BLaER1 (cell line): ENCODE measurements around the gene SULF2.

Source experiments
- H3K27ac ChIP-seq: shearing (Covaris generic); formaldehyde crosslinking; 2 replicates; pipeline ENCODE4 v1.8.1; 2022
- H3K27me3 ChIP-seq: shearing (Covaris generic); formaldehyde crosslinking; 2 replicates; pipeline ENCODE4 v1.8.1; 2022
- H3K36me3 ChIP-seq: shearing (Covaris generic); formaldehyde crosslinking; 2 replicates; pipeline ENCODE4 v1.8.1; 2022
- H3K4me1 ChIP-seq: shearing (Covaris generic); formaldehyde crosslinking; 2 replicates; pipeline ENCODE4 v1.8.1; 2022
- H3K4me2 ChIP-seq: shearing (Covaris generic); formaldehyde crosslinking; 2 replicates; pipeline ENCODE4 v1.8.1; 2022
- H3K4me3 ChIP-seq: shearing (Covaris generic); formaldehyde crosslinking; 2 replicates; pipeline ENCODE4 v1.8.1; 2022
- H3K9ac ChIP-seq: shearing (Covaris generic); formaldehyde crosslinking; 2 replicates; pipeline ENCODE4 v1.8.1; 2022
- H3K9me3 ChIP-seq: shearing (Covaris generic); formaldehyde crosslinking; 2 replicates; pipeline ENCODE4 v1.8.1; 2022
- H4K20me1 ChIP-seq: shearing (Covaris generic); formaldehyde crosslinking; 2 replicates; pipeline ENCODE4 v1.8.1; 2022
- Cebpa-rat ChIP-seq: shearing (Covaris generic); IDR thresholded peaks from 2 replicates; pipeline ENCODE4 v1.8.1; 2022

The SULF2 gene

GRCh38 chr20:47775039-47775438 lies 10.2 kb downstream of the SULF2 start:
- H3K9ac ChIP-seq: no peak overlapping the region
- TF ChIP-seq Cebpa-rat: no peak
- no peaks in the 10 kb centered on the region for H4K20me1 ChIP-seq
- no peak overlapping the region for H3K27ac ChIP-seq
- H3K4me1 ChIP-seq: no peaks in the 10 kb centered on the region
- H3K27me3 ChIP-seq: no peaks in the 10 kb centered on the region
- no peak overlapping the region for H3K4me2 ChIP-seq
- no peak overlapping the region for H3K4me3 ChIP-seq
- H3K36me3 ChIP-seq: no peaks in the 10 kb centered on the region
- H3K9me3 ChIP-seq: no peaks in the 10 kb centered on the region

GRCh38 chr20:47774131-47774777 lies 11.0 kb downstream of the SULF2 start:
- H3K9me3 ChIP-seq: no peaks in the 10 kb centered on the region
- H4K20me1 ChIP-seq: no peaks in the 10 kb centered on the region
- H3K27me3 ChIP-seq: no peaks in the 10 kb centered on the region
- TF ChIP-seq Cebpa-rat: no peak
- no peak overlapping the region for H3K4me3 ChIP-seq
- no peaks in the 10 kb centered on the region for H3K36me3 ChIP-seq
- H3K4me2 ChIP-seq: no peak overlapping the region
- no peak overlapping the region for H3K27ac ChIP-seq
- H3K4me1 ChIP-seq: no peaks in the 10 kb centered on the region
- H3K9ac ChIP-seq: no peak overlapping the region

GRCh38 chr20:47773371-47773786 lies 11.9 kb downstream of the SULF2 start:
- Histone ChIP-seq H3K4me3 (no peak overlapping the region), H3K27ac (no peak overlapping the region), H3K4me1 (no peaks in the 10 kb centered on the region), H4K20me1 (no peaks in the 10 kb centered on the region), H3K4me2 (no peak overlapping the region), H3K9me3 (no peaks in the 10 kb centered on the region), H3K27me3 (no peaks in the 10 kb centered on the region), H3K9ac (no peak overlapping the region), H3K36me3 (no peaks in the 10 kb centered on the region)
- no peak for TF ChIP-seq Cebpa-rat

- Histone ChIP-seq H4K20me1 (no peaks in the 10 kb centered on the region), H3K9me3 (no peaks in the 10 kb centered on the region), H3K27me3 (no peaks in the 10 kb centered on the region), H3K4me3 (no peak overlapping the region), H3K4me1 (peaks cover 3% of the 10 kb centered on the region), H3K36me3 (no peaks in the 10 kb centered on the region), H3K4me2 (no peak overlapping the region), H3K27ac (no peak overlapping the region), H3K9ac (no peak overlapping the region)
- TF ChIP-seq Cebpa-rat: no peak
Observed at GRCh38 chr20:47770935-47771334, 14.3 kb downstream of the SULF2 start.

- no peak overlapping the region for H3K27ac ChIP-seq
- H3K4me3 ChIP-seq: no peak overlapping the region
- H3K9ac ChIP-seq: no peak overlapping the region
- H3K36me3 ChIP-seq: no peaks in the 10 kb centered on the region
- H3K9me3 ChIP-seq: no peaks in the 10 kb centered on the region
- peaks cover 8% of the 10 kb centered on the region for H3K4me1 ChIP-seq
- H3K4me2 ChIP-seq: no peak overlapping the region
- no peaks in the 10 kb centered on the region for H4K20me1 ChIP-seq
- no peak for TF ChIP-seq Cebpa-rat
- no peaks in the 10 kb centered on the region for H3K27me3 ChIP-seq
Observed at GRCh38 chr20:47768016-47768824, 17.1 kb downstream of the SULF2 start.

- no peaks in the 10 kb centered on the region for H3K27me3 ChIP-seq
- H3K9me3 ChIP-seq: no peaks in the 10 kb centered on the region
- H3K4me1 ChIP-seq: peaks cover 8% of the 10 kb centered on the region
- H3K4me3 ChIP-seq: no peak overlapping the region
- H4K20me1 ChIP-seq: no peaks in the 10 kb centered on the region
- no peak for TF ChIP-seq Cebpa-rat
- no peak overlapping the region for H3K27ac ChIP-seq
- peak overlapping the region; percentile 14; the same call in 1 of the 2 replicates for H3K4me2 ChIP-seq
- H3K36me3 ChIP-seq: no peaks in the 10 kb centered on the region
- no peak overlapping the region; the same call in 1 of the 2 replicates for H3K9ac ChIP-seq
Observed at GRCh38 chr20:47765691-47766594, 19.3 kb downstream of the SULF2 start.

- no peak overlapping the region for H3K4me2 ChIP-seq
- H4K20me1 ChIP-seq: no peaks in the 10 kb centered on the region
- H3K27me3 ChIP-seq: no peaks in the 10 kb centered on the region
- no peak overlapping the region for H3K27ac ChIP-seq
- TF ChIP-seq Cebpa-rat: no peak
- no peaks in the 10 kb centered on the region for H3K9me3 ChIP-seq
- H3K4me3 ChIP-seq: no peak overlapping the region
- peaks cover 8% of the 10 kb centered on the region for H3K4me1 ChIP-seq
- H3K36me3 ChIP-seq: no peaks in the 10 kb centered on the region
- H3K9ac ChIP-seq: no peak overlapping the region; the same call in 1 of the 2 replicates
Observed at GRCh38 chr20:47765271-47765670, 20.0 kb downstream of the SULF2 start.

GRCh38 chr20:47764154-47764733 lies 21.0 kb downstream of the SULF2 start:
- Histone ChIP-seq H3K9me3 (no peaks in the 10 kb centered on the region), H3K27ac (no peak overlapping the region), H3K9ac (no peak overlapping the region), H3K4me3 (no peak overlapping the region), H3K4me2 (no peak overlapping the region), H3K27me3 (no peaks in the 10 kb centered on the region), H3K36me3 (no peaks in the 10 kb centered on the region), H3K4me1 (peaks cover 8% of the 10 kb centered on the region), H4K20me1 (no peaks in the 10 kb centered on the region)
- no peak for TF ChIP-seq Cebpa-rat

- no peak for TF ChIP-seq Cebpa-rat
- Histone ChIP-seq H3K4me3 (no peak overlapping the region), H4K20me1 (no peaks in the 10 kb centered on the region), H3K27ac (no peak overlapping the region), H3K36me3 (no peaks in the 10 kb centered on the region), H3K4me2 (no peak overlapping the region), H3K9ac (no peak overlapping the region), H3K9me3 (no peaks in the 10 kb centered on the region), H3K27me3 (no peaks in the 10 kb centered on the region), H3K4me1 (peaks cover 9% of the 10 kb centered on the region)
Observed at GRCh38 chr20:47762699-47763268, 22.5 kb downstream of the SULF2 start.
